CD4-positive, alpha-beta T cell treated with Interleukin-15 for 4 hours (primary cell): ENCODE results near the gene P4HA1.
"Not testable (repeated sequence)": the region's sequence is repeated elsewhere in the genome, so short reads cannot be mapped to it uniquely, and the experiment has no call there.

Source experiments
- DNase-seq: peaks from one replicate; pipeline ENCODE4 v3.0.0-alpha.2; 2020; ENCODE audit warnings: low spot score

The P4HA1 gene

GRCh38 chr10:73096449-73097304, at the start of gene P4HA1:
TSS of gene P4HA1 (minus strand) at chr10:73096866. CDS start at chr10:73074883, 21,983 bp downstream.
- DNase-seq, result peak; percentile 100

GRCh38 chr10:73141603-73142002, 44.9 kb upstream of the P4HA1 start:
- no peak for DNase-seq

DNA sequence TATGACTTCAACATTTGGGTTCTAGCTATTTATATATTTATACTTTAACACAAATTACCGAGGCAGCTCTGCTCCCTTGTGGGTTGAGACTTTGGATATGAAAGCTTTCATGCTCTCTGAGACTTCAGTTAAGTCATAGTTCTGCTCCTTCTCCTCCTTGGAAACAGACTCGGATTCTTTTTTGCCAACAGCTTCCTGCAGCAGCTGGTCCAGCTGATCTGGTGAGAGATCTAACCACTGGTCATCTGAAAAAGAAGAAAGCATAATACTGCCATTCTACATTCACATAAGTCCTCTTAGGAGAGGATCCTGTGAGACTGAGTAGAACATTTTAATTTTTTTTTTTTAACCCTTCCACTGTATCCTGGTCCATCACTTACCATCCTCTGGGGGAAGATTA, 42.6 kb upstream of the P4HA1 start:
- DNase-seq, result no peak

- DNase-seq, result no peak
Measured at GRCh38 chr10:73136627-73137026, 40.0 kb upstream of the P4HA1 start.

DNA sequence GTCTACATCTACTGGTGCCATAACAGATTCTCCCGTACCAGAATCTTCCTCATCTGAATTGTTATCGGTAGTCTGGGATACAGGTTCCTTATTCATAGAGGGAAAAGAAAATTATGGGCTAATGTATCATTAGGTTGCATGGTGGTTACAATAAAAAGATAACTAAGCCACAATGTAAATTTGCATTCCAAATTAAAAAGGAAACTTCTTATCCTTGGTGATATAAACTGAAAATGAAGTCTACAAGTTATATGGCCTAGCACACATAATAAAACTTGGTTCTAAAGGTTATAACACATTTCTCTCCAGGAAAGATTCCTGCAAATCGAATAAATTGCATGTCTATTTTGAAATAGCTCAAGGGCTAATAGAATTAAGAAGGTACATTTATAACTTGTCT, 38.1 kb upstream of the P4HA1 start:
- no peak for DNase-seq

DNA sequence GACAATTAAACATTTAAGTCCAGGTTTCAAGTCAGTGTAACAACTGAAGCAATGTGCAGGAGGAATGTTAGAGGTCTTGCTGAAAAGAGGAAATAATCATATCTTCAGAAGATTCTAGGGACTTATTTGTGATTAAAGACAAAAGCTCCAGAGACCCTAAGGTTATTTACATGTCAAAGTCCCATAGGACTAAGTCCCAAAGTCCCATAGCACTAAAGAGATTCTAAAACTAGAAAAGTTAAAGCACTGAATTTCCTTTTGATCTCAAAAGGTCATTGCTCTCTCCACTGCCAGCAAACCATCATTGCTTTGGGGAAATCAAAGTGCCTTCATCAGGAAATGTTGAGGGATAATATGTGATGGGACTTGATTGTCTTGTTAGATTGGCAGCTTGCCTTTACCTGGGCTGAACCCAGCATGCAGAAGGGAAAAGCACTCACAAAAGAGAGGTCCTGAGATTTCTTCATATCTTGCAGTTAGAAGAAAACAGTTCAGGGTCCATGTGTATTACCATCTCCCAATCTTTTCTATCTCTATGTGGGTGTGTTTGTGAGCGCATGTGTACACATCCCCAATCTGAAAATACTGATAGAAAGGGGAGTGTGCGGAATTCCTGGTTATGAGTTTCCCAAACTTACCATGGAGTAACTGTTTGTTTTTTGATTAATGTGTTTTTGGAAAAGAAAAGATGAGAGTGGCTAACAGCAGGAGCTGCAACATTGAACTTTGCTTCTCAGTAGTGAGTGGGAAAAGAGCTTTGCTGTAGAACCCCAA, 35.4 kb upstream of the P4HA1 start:
- no peak for DNase-seq

GRCh38 chr10:73131301-73131700, 34.6 kb upstream of the P4HA1 start:
- no peak for DNase-seq

DNA sequence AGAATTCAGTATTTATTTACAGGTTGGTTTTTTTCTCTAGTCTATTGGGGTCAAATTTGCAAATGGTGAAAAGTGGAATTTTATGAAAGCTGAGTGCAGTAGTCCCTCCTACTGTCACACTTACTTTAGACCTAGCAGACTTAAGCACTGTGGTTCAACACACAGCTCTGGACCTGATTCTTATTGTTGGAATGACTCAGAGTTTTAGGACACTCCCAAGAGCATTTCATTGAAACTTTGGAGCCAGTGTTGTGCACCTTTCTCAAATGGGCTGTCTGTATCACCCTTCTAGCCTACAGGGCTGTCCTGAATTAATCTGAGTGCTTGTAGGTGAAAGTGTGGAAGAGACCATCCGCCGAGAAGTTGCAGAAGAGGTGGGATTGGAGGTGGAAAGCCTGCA, 29.7 kb upstream of the P4HA1 start:
- DNase-seq, result no peak

DNA sequence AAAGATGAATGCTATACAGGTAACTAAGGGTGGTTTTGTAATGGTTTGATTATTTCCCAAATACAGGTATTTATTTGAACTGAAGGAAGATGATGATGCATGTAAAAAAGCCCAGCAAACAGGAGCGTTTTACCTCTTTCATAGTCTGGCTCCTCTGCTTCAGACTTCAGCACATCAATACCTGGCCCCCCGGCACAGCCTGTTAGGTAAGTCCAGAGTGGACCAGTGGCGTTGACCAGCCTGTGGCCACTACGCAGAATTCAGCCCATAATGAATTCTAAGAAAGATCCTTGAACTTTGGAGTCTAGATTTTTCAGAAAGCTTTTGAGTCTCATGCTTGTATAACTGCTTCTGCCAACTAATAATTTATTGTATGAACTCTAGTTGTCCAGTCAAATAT, 23.3 kb upstream of the P4HA1 start:
- DNase-seq, result no peak

- DNase-seq, result no peak
Measured at GRCh38 chr10:73119457-73119856, 22.8 kb upstream of the P4HA1 start.

GRCh38 chr10:73117976-73118743, 21.5 kb upstream of the P4HA1 start:
- DNase-seq, result no peak

- no peak for DNase-seq
Measured at GRCh38 chr10:73116017-73116416, 19.4 kb upstream of the P4HA1 start.

DNA sequence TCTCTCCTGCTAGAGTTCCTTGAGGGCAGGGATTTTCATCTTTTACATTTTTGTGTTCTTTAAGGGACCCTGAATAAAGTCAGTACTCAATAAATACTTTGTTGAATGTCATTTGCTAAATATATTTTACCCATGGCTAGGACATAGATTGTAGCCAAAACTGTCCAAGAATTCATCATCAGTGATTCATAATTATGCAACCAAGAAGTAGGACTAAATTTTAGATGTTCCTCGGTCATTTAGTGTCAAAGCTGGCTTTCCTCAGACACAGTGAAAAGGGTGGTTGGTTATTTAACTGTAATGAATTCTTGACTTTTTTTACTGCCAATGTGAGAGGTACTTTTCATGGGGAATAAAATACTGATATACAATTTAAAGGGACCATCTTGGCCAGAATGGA, 16.9 kb upstream of the P4HA1 start:
- DNase-seq, result no peak

DNA sequence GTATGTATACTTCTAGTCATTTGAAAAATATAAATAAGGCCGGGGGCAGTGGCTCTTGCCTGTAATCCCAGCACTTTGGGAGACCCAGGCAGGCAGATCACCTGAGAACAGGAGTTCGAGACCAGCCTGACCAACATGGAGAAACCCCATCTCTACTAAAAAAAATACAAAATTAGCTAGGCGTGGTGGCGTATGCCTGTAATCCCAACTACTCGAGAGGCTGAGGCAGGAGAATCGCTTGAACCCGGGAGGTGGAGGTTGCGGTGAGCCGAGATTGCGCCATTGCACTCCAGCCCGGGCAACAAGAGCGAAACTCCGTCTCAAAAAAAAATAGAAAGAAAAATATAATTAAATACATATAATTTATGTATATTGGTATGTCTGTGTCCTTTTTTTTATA, 15.4 kb upstream of the P4HA1 start:
- not testable (repeated sequence) for DNase-seq

- DNase-seq, result peak; percentile 66
Measured at GRCh38 chr10:73110345-73110849, 13.7 kb upstream of the P4HA1 start, which contains the start of gene NUDT13. TSS of gene NUDT13 (plus strand) at chr10:73110455. CDS start at chr10:73114366, 3,911 bp downstream.

DNA sequence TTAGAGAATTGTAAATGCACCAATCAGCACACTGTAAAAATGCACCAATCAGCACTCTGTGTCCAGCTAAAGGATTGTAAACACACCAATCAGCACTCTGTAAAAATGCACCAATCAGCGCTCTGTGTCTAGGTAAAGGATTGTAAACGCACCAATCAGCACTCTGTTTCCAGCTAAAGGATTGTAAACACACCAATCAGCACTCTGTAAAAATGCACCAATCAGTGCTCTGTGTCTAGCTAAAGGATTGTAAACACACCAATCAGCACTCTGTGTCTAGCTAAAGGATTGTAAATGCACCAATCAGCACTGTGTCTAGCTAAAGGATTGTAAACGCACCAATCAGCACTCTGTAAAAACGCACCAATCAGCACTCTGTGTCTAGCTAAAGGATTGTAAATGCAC, 12.6 kb upstream of the P4HA1 start:
- not testable (repeated sequence) for DNase-seq

DNA sequence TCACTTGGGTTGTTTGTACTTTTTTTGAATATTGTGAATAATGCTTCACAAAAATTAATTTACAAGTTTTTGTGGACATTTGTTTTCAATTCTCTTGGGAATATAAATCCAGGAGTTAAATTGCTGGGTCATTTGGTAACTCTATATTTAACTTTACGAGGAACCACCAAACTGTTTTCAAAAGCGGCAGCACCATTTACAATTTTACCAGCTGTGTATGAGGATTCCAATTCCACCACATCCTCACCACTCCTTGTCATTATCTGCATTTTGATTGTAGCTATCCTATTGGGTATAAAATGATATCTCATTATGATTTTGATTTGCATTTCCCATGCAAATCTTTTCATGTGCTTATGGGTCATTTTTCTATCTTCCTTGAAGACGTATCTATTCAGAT, 9.6 kb upstream of the P4HA1 start:
- no peak for DNase-seq

GRCh38 chr10:73099141-73099540, 2.5 kb upstream of the P4HA1 start:
- DNase-seq, result no peak

DNA sequence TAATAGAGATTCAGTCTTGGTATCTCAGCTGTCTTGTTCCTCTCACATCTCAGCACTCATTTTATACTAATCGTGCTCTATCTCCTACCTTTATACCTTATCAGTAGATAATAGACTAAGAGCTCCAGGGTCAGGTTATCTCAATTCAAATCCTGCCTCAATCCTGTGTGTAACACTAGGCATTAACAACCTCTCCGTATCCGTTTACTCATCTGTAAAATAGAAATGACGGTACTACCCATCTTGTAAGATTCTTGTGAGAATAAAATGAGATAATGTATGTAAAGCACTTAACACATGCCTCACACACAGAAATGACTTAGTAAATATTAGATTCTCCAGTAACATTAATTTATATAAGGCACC, 622 bp upstream of the P4HA1 start:
- DNase-seq, result no peak

DNA sequence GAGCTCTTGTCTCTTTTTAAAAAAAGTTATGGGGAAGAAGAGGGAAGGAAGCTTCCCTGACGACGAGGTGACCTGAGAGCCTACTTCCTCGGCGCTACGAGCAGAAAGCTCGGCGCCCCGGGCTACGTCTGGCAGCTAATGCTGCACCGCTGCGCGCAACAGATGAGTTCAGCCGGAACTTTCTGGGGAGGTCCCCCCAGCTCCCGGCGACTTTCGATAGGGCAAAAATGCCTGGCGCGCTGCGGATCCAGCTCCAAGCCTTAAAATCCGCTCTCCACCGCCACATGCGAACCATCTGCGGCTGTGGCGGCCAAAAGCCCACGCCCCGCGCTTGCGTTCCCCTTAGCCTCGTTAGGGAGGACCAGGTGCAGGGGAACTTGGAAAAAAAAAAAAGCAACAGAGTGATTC, 621 bp downstream of the P4HA1 start:
- peak; percentile 61 for DNase-seq

- peak; percentile 13 for DNase-seq
Measured at GRCh38 chr10:73095481-73096021, 1.1 kb downstream of the P4HA1 start.

GRCh38 chr10:73094986-73095480, 1.6 kb downstream of the P4HA1 start:
- DNase-seq, result no peak
